ENCODE data around the gene USP40. TPM values are rescaled to one million over a fixed set of nuclear protein-coding genes. Genes with fewer than 3 reads are reported as not detected.

The USP40 gene
- total and polyA plus RNA-seq, 9 donors = 18.0 to 44.6 (median 36.1) TPM

DNA sequence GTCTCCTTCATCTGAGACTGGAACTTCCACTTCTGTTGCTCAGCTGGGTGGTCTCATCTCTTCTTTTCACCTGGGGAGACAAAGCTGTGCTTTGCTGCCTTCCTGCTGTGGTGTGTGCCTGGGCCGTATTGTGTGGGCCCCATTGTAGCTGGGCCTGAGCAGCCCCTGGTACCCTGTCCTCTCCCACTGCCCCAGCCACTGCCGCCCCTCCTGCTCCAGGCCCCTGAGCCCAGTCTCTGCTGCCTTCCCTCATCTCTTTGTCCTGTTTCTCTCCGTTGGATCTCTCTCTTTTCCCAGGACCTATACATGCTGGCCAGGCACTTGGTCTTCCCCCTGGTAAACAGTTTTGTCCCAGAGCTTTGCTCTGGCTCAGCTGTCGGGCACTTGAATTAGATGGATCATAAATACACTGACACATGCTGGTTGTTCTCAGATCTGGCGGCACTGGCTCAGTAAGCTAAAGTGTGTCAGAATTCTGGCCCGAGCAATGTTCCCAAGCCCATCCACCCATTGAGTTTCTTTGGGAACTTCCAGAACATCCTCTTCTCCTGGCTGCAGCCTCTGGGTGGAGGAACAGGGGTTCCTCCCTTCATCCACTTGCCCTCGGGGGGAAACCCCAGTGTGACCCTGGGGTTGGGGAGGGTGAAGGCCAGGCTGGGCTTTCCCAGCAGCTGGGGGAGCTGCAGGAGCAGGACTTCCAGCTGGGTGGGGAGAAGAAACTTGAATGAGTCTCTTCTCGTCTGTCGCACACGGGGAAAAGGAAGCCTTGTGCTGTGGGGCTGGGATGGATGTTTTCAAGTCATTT is 113.3 kb downstream of the USP40 start:
- 66 to 73% (median 67%) methylated on average over 10 of the region's 10 CpGs for WGBS, 3 donors
- no peak overlapping the region for H3K27ac ChIP-seq
- intact Hi-C loops (cut with DNase I) = no loop called here
- H3K36me3 ChIP-seq = no peaks in the 10 kb centered on the region
- H3K9me3 ChIP-seq = no peaks in the 10 kb centered on the region
- DNase-seq = peak in 2 of 5 donors; percentile 14 to 48
- TF ChIP-seq, protein P1, sequence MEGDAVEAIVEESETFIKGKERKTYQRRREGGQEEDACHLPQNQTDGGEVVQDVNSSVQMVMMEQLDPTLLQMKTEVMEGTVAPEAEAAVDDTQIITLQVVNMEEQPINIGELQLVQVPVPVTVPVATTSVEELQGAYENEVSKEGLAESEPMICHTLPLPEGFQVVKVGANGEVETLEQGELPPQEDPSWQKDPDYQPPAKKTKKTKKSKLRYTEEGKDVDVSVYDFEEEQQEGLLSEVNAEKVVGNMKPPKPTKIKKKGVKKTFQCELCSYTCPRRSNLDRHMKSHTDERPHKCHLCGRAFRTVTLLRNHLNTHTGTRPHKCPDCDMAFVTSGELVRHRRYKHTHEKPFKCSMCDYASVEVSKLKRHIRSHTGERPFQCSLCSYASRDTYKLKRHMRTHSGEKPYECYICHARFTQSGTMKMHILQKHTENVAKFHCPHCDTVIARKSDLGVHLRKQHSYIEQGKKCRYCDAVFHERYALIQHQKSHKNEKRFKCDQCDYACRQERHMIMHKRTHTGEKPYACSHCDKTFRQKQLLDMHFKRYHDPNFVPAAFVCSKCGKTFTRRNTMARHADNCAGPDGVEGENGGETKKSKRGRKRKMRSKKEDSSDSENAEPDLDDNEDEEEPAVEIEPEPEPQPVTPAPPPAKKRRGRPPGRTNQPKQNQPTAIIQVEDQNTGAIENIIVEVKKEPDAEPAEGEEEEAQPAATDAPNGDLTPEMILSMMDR (IDR thresholded peaks at IDR 0.05) = no peak
- TF ChIP-seq POLR2A (IDR thresholded peaks at IDR 0.05) (no peak), EP300 (IDR thresholded peaks at IDR 0.05) (no peak)
- no peaks in the 10 kb centered on the region for H3K27me3 ChIP-seq
- no peak overlapping the region for H3K4me3 ChIP-seq
- H3K4me1 ChIP-seq (ENCODE audit: insufficient read depth) = peaks cover 4% of the 10 kb centered on the region

DNA sequence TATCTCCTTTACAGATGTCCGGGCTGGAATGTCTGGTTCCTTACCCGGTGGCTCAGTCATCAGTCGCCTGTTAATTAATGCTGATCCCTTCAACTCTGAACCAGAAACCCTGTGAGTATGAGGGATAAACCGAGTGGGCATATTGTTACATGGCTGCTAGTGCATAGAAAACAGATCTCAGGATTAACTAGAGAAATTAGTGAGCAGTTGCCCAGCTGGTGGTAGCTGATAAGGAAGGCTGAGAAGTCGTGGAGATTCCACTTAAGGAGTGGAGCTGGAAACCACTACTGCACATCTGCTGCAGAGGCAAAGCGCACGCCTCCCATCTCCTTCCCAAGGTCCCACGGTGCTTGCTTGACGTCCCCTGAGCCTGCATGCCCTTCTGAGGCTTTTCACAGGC is 114.6 kb downstream of the USP40 start:
- no peaks in the 10 kb centered on the region for H3K27me3 ChIP-seq
- peak in 1 of 5 donors; percentile 3 for DNase-seq
- TF ChIP-seq, protein P1 (IDR thresholded peaks at IDR 0.05) = no peak
- no peak for TF ChIP-seq EP300 (IDR thresholded peaks at IDR 0.05)
- TF ChIP-seq POLR2A (IDR thresholded peaks at IDR 0.05) = no peak
- intact Hi-C loops (cut with DNase I) = no loop called here
- H3K36me3 ChIP-seq = no peaks in the 10 kb centered on the region
- WGBS, 3 donors = 54 to 71% (median 58%) methylated on average over 9 of the region's 9 CpGs
- no peaks in the 10 kb centered on the region for H3K9me3 ChIP-seq
- H3K4me1 ChIP-seq (ENCODE audit: insufficient read depth) = peaks cover 7% of the 10 kb centered on the region
- no peak overlapping the region for H3K4me3 ChIP-seq
- H3K27ac ChIP-seq = no peak overlapping the region

DNA sequence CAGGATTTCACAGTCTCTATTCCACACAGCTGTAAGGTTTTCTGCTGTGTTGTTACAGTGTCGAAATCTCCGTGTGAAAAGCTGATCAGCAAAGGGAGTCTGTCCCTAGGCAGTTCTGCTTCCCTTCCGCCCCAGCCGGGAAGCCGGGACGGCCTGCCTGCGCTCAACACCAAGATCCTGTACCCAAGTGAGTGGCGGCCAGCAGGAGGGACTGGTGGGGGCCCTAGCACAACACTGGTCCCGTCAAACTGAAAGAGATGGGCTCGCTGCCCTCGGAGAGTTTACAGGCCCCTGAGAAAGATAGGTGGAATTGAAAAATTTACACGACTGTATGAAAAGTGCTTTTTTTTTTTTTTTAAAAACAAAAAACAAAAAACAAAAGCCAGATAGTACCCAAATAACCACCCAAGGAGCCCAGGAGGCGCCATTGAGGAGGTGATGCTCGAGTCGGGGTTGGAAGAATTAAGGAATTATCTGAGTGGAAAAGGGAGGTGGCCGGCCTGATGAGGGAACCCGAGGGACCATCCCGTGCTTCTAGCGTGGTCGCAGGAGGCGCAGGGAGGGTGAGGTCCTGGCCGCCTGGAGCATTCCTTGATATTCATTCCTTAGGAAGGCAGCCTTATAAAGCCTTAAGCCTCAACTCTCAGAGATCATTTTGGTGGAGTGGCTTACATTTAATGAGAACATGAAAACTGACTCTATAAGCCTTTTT is 115.6 kb downstream of the USP40 start:
- no peak overlapping the region for H3K27ac ChIP-seq
- no peaks in the 10 kb centered on the region for H3K36me3 ChIP-seq
- TF ChIP-seq EP300 (IDR thresholded peaks at IDR 0.05) (no peak), POLR2A (IDR thresholded peaks at IDR 0.05) (no peak)
- TF ChIP-seq, protein P1 (IDR thresholded peaks at IDR 0.05) = no peak
- 90 to 93% (median 92%) methylated on average over 22 of the region's 22 CpGs for WGBS, 3 donors
- no peak overlapping the region for H3K4me3 ChIP-seq
- peaks cover 7% of the 10 kb centered on the region for H3K4me1 ChIP-seq (ENCODE audit: insufficient read depth)
- H3K27me3 ChIP-seq = no peaks in the 10 kb centered on the region
- intact Hi-C loops (cut with DNase I) = no loop called here
- H3K9me3 ChIP-seq = no peaks in the 10 kb centered on the region
- DNase-seq = peak in 1 of 5 donors; percentile 26

DNA sequence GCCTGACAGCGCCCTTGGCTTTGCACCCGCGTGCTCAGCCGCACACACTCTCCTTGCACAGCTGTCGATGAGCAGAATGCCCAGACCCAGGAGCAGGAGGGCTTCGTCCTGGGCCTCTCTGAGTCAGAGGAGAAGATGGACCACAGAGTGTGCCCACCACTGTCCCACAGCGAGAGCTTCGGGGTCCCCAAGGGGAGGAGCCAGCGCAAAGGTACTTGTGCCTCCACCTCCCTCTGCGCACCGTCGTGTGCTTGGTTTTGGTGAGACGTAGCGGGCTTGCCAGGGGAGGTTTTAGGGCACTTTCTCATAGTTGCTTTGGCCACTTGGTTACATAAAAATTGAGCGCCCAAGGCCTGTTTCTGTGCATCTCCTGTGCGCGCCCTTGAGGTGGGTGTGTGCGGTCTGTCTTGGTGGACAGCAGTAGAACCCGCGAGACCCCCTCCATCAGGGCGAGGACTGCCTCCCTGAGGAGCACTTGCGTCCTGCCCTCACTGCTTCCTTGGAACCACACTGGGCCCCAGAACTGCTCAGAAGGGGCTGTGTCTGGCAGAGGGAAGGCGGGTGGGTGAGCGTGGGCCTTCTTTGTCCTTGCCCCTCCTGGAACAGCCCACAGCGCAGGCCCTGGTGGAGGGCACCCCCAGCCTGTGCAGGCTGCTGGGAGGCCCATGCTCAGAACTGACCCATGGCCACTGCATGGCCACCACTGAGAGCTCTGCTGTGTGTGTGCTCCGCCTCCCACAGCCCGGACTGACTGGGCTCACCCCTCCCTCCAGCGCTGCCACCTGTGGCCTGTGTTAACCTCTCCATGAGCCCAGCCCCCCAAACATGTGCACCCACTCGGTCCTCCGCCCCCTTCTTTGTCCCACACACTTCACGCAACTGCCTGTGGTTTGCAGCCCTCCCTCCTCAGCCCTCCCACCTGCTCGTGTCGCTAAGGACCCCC is 116.4 kb downstream of the USP40 start:
- intact Hi-C loops (cut with DNase I) = loop anchor here (5.0 to 10.0 kb wide), 5 partner anchors 65 to 195 kb away; partner anchors contain the start of genes ATG16L1 (in 2 of the 4) and DGKD (in 2 of the 4)
- TF ChIP-seq, protein P1 (IDR thresholded peaks at IDR 0.05) = no peak
- no peak for TF ChIP-seq POLR2A (IDR thresholded peaks at IDR 0.05)
- TF ChIP-seq EP300 (IDR thresholded peaks at IDR 0.05) = no peak
- H3K4me1 ChIP-seq (ENCODE audit: insufficient read depth) = peaks cover 7% of the 10 kb centered on the region
- H3K4me3 ChIP-seq = no peak overlapping the region
- H3K27ac ChIP-seq = no peak overlapping the region
- DNase-seq = peak in 3 of 5 donors; percentile 13 to 30 (median 18)
- H3K9me3 ChIP-seq = no peaks in the 10 kb centered on the region
- no peaks in the 10 kb centered on the region for H3K36me3 ChIP-seq
- 91 to 92% (median 92%) methylated on average over 33 of the region's 33 CpGs for WGBS, 3 donors
- no peaks in the 10 kb centered on the region for H3K27me3 ChIP-seq

All from ovary (tissue), 9 donors.